ENCODE measurements around the gene ATG2A.

Gene ATG2A

GRCh38 chr11:64874308-64875240, 42.4 kb downstream of the ATG2A start:
- in situ Hi-C loops (cut with MboI; ENCODE audit: low sequenced_read_pairs): no loop called here

- in situ Hi-C loops (cut with MboI; ENCODE audit: low sequenced_read_pairs): no loop called here
Measured at GRCh38 chr11:64872790-64873488, 44.1 kb downstream of the ATG2A start.

GRCh38 chr11:64871492-64871891, 45.5 kb downstream of the ATG2A start:
- in situ Hi-C loops (cut with MboI; ENCODE audit: low sequenced_read_pairs): no loop called here

GRCh38 chr11:64870893-64871466, 46.0 kb downstream of the ATG2A start:
- in situ Hi-C loops (cut with MboI; ENCODE audit: low sequenced_read_pairs): no loop called here

GRCh38 chr11:64870176-64870892, 46.7 kb downstream of the ATG2A start:
- in situ Hi-C loops (cut with MboI; ENCODE audit: low sequenced_read_pairs): no loop called here

- in situ Hi-C loops (cut with MboI; ENCODE audit: low sequenced_read_pairs): no loop called here
Measured at GRCh38 chr11:64869571-64870175, 47.3 kb downstream of the ATG2A start.

- in situ Hi-C loops (cut with MboI; ENCODE audit: low sequenced_read_pairs): no loop called here
Measured at GRCh38 chr11:64868904-64869570, 48.0 kb downstream of the ATG2A start.

- in situ Hi-C loops (cut with MboI; ENCODE audit: low sequenced_read_pairs): no loop called here
Measured at GRCh38 chr11:64867748-64868462, 49.1 kb downstream of the ATG2A start.

- in situ Hi-C loops (cut with MboI; ENCODE audit: low sequenced_read_pairs): no loop called here
Measured at GRCh38 chr11:64866173-64866491, 50.9 kb downstream of the ATG2A start.

- in situ Hi-C loops (cut with MboI; ENCODE audit: low sequenced_read_pairs): no loop called here
Measured at GRCh38 chr11:64865286-64866172, 51.5 kb downstream of the ATG2A start.

GRCh38 chr11:64864473-64865285, 52.3 kb downstream of the ATG2A start:
- in situ Hi-C loops (cut with MboI; ENCODE audit: low sequenced_read_pairs): no loop called here

- in situ Hi-C loops (cut with MboI; ENCODE audit: low sequenced_read_pairs): no loop called here
Measured at GRCh38 chr11:64864135-64864472, 52.9 kb downstream of the ATG2A start.

GRCh38 chr11:64863391-64864060, 53.5 kb downstream of the ATG2A start:
- in situ Hi-C loops (cut with MboI; ENCODE audit: low sequenced_read_pairs): no loop called here

- in situ Hi-C loops (cut with MboI; ENCODE audit: low sequenced_read_pairs): no loop called here
Measured at GRCh38 chr11:64862987-64863390, 54.0 kb downstream of the ATG2A start.

GRCh38 chr11:64861227-64861975, 55.6 kb downstream of the ATG2A start:
- in situ Hi-C loops (cut with MboI; ENCODE audit: low sequenced_read_pairs): no loop called here

GRCh38 chr11:64859542-64860414, 57.2 kb downstream of the ATG2A start:
- in situ Hi-C loops (cut with MboI; ENCODE audit: low sequenced_read_pairs): no loop called here
